HuH-7.5 (cell line): Measurements from ENCODE around the gene TIAL1.
"Not testable (repeated sequence)": the region's sequence is repeated elsewhere in the genome, so short reads cannot be mapped to it uniquely, and the experiment has no call there.

Experiments used
- DNase-seq: peaks from one replicate; pipeline ENCODE4 v3.0.0; 2011; ENCODE audit warnings: low spot score

Gene TIAL1

DNA sequence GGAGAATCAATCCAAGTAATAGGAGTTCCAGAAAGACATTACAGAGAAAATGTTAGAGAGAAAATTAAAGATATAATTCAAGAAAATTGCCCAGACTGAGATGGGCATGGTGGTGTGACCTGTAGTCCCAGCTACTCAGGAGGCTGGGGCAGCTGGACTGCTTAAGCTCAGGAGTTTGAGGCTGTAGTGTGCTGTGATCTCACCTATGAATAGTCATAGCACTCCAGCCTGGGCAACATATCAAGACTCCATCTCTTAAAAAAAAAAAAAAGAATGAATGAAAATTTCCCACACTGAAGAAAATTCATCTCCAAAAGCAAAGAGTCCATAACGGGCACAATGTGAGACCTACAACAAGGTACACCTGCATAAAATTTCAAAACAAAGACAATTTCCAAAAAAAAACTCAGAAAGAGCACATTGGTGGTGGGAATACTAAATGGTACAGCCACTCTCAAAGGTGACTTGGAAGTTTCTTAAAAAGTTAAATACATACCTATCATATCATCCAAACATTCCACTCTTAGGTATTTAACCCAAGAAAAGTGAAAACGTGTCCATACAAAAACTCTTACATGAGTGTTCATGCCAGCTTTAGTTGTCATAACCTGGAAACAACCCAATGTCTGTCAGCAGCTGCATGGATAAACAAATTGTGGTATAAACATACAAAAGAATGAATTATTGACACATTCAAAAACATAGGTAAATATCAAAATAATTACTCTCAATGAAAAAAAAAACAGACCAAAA lies 47.3 kb downstream of the TIAL1 start:
- no peak for DNase-seq

- DNase-seq: no peak
These were observed 50.8 kb downstream of the TIAL1 start for GRCh38 chr10:119546009-119546408.

- DNase-seq: no peak
These were observed 51.5 kb downstream of the TIAL1 start for GRCh38 chr10:119545310-119545709.

- DNase-seq: no peak
These were observed 52.7 kb downstream of the TIAL1 start for GRCh38 chr10:119543814-119544642.

DNA sequence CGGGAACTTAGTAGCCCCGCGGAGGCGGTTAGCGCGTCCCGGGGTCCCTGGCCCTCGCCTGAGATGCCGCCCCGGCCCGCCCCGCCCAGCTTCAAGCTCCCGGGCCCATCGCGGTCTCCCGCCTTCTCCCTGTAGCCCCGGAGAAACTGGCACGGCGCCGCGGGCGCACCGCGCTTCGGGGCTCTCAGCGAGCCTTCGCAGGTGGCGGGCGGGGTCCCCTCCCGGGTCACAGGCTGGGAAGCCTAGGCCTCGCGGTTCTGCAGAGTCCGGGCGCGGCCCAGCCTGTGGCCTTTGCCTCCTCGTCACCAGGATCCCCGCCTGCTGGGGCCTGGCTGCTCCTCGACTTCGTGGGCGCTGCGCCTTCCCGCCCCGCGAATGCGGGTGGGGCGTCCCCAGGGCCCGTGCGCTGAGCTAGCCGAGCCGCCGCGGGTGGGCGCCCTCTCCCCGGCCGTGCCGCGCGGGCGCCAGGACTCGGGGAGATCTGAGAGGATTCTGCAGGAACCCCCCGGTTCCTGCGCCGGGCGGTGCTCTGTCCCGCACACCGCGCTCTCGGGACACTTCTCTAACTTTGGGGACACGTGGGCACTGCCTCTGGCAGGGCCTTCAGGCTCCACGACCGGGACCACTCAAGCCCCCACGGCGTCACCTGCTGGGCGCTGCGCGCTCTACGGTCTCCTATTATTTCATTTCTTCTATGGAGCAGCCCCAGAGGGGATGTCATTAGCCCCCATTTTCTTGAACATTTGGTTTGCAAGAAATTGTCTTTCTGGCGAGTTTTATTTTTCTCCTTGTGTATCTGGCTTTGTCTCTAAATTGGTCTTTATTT lies 53.6 kb downstream of the TIAL1 start:
- DNase-seq: peak; percentile 51

- DNase-seq: peak; percentile 60
These were observed 54.3 kb downstream of the TIAL1 start, which contains the start of gene RGS10 for GRCh38 chr10:119542357-119542987. Gene RGS10 (minus strand): TSS chr10:119542719. CDS start chr10:119542638, 81 bp downstream.

GRCh38 chr10:119541459-119542356 lies 55.1 kb downstream of the TIAL1 start:
- DNase-seq: no peak

GRCh38 chr10:119541046-119541445 lies 55.7 kb downstream of the TIAL1 start:
- DNase-seq: no peak

GRCh38 chr10:119540038-119540437 lies 56.7 kb downstream of the TIAL1 start:
- DNase-seq: no peak

- no peak for DNase-seq
These were observed 57.4 kb downstream of the TIAL1 start for GRCh38 chr10:119539359-119539825.

- DNase-seq: no peak
These were observed 58.0 kb downstream of the TIAL1 start for GRCh38 chr10:119538632-119539358.

- no peak for DNase-seq
These were observed 58.7 kb downstream of the TIAL1 start for GRCh38 chr10:119537953-119538630.

DNA sequence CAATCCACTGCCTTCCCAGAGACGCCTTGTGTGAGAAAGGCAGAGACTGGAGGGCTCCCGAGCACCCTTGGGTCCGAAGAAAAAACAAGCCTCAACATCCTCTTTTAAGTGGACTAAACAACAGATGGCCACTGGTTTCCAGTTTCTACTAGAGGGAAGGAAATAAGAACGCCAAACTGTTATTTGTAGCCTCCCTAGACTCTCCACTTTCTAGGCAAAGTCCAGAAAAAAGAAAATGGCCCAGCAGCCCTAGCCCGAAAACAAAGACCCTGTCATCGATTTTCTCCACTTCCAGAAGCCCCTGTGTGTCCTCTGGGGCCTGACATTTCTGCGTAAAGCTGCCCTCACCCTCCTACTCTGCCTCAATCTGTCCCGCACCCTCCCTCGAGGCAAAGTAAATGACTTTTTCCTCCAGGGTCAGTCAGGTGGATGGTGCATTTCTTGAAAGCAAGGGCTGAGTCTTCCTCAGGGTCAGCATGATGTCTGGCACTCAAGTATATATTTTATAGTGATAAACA lies 60.2 kb downstream of the TIAL1 start:
- DNase-seq: no peak

- DNase-seq: no peak
These were observed 60.8 kb downstream of the TIAL1 start for GRCh38 chr10:119535837-119536507.

GRCh38 chr10:119535305-119535704 lies 61.5 kb downstream of the TIAL1 start:
- no peak for DNase-seq

DNA sequence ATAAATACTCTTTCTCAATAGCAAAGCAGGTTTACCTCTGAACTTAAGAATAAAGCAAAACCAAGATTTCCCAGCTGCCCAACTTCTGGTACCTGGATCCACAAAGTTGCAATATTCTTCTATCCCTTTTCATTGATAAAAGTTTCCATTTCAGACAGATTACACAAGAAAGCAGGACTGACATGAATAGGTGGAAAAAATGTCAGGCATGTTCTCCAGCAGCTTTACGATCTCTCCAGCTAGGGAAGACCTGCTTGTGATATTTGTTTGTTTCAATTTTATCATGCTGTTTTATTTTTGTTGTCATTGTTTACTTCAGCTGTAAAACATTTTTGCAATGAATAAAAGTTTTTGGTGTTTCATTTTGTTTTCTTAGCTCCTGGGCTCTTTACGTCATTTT lies 63.3 kb downstream of the TIAL1 start:
- DNase-seq: no peak

- not testable (repeated sequence) for DNase-seq
These were observed 64.0 kb downstream of the TIAL1 start for GRCh38 chr10:119532791-119533190.

DNA sequence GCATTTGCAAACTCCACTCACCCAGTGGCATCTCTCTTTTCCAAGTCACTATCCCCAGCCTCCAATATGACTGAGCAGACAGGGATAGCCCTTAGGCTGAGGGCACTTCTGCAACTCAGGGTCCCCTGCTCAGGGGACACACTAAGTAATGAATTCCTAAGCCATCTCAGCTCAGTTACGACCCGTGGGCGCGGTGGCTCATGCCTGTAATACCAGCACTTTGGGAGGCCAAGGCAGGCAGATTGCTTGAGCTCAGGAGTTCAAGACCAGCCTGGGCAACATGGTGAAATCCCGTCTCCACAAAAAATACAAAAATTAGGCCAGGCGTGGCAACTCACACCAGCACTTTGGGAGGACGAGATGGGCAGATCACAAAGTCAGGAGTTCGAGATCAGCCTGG lies 64.5 kb downstream of the TIAL1 start:
- not testable (repeated sequence) for DNase-seq

GRCh38 chr10:119531067-119531466 lies 65.7 kb downstream of the TIAL1 start:
- no peak for DNase-seq
